DMS79 (cell line): ENCODE measurements around the gene AP5M1.
"Not testable (repeated sequence)": the region's sequence is repeated elsewhere in the genome, so short reads cannot be mapped to it uniquely, and the experiment has no call there.

Experiments used
- DNase-seq: peaks from one replicate; lab custom pipeline; 2025; lab: John Stamatoyannopoulos, UW

Gene AP5M1

GRCh38 chr14:57291692-57292647 is 23.2 kb downstream of the AP5M1 start:
- DNase-seq: no peak

- DNase-seq: no peak
Observed at GRCh38 chr14:57293866-57294837, 25.4 kb downstream of the AP5M1 start.

DNA sequence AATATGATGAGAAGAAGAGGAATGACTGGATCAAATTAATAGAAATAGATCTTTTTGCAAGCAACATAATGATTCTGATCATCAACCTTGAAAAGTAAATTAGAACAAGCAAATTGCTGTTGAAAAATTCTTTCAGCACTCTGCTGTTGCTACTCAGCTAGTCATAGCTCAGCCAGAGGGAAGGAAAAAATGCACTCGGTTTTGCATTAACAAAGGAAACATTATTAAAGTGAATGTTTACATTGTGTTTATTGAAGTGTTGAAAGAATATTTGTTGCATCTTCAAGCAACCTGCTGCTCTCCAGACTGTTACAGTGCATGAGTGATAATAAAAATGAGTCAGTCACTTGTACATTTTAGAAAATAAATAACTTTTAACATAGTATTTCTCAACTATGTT is 26.5 kb downstream of the AP5M1 start:
- no peak for DNase-seq

DNA sequence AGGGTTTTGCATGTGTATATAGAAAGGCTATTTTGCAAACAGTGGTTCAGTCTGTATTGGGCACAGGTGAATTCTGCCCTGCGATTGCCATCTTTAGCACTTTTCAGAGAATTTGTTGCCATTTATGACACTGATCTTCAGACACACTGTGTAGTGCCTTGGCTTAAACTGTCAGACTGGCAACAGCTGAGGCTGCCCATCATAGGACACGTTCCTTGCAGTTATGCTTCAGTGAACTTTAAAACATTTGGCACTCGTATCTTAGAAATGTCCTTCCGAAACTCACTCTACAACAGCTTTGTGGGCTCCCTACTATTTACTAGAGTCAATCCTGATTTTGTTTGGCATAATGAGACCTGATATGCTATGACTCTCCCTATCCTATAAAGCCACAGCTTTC is 29.1 kb downstream of the AP5M1 start:
- no peak for DNase-seq

GRCh38 chr14:57299511-57299910 is 30.7 kb downstream of the AP5M1 start:
- no peak for DNase-seq

DNA sequence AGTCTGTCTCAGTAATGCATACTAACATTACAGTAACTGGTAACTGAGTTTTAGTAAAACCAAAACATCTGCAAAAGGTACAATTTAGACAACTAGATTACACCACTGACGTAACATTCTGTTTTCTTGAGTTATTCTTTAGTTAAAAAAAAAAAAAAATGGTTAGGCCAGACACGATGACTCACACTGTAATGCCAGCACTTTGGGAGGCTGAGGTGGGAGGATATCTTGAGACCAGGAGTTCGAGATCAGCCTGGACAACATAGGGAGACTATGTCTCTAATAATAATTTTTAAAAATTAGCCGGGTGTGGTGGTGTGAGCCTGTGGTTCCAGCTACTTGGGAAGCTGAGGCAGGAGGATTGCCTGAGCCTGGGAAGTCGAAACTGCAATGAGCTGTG is 34.1 kb downstream of the AP5M1 start:
- DNase-seq: no peak

GRCh38 chr14:57314396-57315089 is 45.8 kb downstream of the AP5M1 start:
- DNase-seq: no peak

DNA sequence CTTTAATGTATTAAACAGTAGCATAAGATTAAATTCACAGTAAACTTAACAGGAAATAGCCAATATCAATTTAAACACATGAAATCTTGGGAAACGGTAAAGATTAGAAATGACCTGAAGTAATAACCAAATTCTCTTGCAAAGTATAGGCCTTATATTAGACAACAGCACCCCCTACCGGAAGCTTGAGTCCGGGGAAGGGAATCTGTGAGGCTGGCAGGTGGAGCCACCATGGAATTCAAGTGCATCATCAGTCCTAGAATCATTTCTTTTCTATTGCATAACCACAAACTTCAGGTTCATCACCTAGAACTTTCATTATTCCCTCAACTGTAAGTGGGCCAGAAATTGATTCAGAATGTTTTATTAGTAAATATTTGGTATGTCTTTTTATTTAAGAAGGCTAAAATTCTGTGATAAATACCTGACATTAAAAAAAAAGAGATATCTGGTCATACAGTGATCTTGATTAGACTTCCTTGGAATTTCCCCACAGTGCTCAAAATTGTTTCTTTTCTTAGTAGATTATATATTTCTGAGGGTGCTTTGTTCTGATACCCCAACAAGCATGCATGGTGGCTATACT is 48.6 kb downstream of the AP5M1 start:
- peak; percentile 73 for DNase-seq

DNA sequence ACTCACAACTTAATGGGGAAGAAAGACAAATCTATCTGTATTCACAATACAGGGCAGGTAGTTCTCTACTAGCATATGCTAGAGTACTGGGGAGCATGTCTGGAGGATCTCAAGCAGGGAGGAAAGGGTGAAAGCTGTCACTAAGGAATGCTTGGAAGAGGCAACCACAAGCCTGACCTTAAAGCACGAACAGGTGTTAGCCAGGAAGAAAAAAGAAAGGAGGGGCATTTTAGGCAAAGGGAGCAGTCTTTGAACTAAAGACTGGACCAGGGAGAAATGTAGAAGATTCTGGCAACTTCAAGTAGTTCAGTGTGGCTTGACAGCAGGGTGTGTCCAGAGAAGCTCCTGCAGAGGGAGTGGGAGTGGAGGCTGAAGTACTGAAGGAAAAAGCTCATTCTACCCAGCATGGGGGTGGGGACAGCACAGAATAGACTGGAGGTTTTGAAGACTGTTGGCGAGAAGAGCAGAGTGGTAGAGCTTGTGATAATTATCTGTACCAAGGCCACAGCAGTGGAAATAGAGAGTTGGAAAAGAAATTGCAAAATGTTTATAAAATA is 50.9 kb downstream of the AP5M1 start:
- DNase-seq: no peak

DNA sequence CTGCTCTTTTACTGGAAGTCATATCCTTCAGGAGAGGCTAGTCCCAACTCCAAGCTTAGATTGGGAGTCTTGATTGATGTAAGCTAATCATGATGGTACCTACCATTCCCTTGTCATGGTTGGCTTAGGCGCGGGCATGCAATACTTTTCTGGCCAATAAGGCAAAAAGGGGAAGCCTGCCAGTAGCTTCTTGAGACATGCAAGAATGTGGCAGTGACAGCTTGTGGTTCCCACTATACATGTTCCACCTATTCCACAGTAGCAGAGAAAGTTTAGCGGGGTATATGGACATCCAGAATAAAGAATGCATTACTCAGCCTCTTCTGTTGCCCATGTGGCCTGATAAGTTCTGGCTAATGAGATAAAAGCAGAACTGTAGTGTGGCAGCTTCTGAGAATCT is 55.0 kb downstream of the AP5M1 start:
- no peak for DNase-seq

DNA sequence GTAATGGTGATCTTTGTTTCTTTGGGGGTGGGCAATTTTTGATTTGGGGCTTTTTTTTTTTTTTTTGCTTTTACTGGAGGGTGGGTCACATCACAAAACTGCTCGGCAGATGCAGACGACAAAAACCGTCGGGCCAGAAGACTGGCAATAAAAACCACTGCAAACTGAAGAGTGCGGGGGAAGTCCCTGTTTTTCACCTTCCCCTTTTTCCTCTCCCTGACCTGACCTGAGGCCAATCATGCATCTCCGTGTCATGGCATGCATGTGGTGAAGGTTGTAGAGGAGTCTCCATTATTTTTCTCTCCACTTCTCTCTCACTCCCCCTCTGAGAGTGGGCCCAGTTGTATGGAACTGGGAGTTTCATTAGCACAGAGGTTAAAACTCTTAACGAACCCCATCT is 57.5 kb downstream of the AP5M1 start:
- DNase-seq: no peak

- DNase-seq: no peak
Observed at GRCh38 chr14:57329833-57330232, 61.1 kb downstream of the AP5M1 start.

DNA sequence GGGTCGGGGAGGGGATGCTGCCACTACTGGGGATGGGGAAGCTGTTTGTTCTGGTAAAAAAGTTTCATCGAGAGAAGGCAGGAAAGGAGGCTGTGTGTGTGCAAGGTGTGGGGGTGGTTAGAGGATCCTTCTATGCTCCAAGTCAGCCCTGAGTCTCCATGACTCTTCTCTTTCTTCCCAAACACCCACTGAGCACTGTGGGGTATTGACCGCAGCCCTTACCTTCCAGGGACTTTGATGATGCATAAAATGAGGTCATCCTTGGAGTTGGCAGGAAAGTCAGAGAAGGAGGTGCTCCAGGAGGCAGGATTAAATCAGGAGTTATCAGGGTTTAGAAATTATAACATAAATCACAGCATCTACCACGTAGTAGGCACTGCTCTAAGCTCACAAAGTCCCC is 63.7 kb downstream of the AP5M1 start:
- not testable (repeated sequence) for DNase-seq

DNA sequence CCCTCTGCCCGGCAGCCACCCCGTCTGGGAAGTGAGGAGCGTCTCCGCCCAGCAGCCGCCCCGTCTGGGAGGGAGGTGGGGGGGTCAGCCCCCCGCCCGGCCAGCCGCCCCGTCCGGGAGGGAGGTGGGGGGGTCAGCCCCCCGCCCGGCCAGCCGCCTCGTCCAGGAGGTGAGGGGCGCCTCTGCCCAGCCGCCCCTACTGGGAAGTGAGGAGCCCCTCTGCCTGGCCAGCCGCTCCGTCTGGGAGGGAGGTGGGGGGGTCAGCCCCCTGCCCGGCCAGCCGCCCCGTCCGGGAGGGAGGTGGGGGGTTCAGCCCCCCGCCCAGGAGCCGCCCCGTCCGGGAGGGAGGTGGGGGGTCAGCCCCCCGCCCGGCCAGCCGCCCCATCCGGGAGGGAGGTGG is 65.0 kb downstream of the AP5M1 start:
- DNase-seq: not testable (repeated sequence)

DNA sequence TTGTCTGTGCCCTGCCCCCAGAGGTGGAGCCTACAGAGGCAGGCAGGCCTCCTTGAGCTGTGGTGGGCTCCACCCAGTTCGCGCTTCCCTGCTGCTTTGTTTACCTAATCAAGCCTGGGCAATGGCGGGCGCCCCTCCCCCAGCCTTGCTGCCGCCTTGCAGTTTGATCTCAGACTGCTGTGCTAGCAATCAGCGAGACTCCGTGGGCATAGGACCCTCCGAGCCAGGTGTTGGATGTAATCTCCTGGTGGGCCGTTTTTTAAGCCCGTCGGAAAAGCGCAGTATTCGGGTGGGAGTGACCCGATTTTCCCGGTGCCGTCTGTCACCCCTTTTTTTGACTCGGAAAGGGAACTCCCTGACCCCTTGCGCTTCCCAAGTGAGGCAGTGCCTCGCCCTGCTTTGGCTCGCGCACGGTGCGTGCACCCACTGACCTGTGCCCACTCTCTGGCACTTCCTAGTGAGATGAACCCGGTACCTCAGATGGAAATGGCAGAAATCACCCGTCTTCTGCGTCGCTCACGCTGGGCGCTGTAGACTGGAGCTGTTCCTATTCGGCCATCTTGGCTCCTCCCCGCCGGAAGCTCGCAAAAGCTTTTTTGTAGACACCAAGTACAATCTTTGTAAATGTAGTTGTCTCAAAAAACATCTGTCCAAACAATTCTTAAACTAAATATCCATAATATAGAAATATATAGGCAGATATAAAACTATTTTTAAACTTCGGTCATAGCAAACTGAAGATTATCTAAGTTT is 75.0 kb downstream of the AP5M1 start:
- DNase-seq: not testable (repeated sequence)

DNA sequence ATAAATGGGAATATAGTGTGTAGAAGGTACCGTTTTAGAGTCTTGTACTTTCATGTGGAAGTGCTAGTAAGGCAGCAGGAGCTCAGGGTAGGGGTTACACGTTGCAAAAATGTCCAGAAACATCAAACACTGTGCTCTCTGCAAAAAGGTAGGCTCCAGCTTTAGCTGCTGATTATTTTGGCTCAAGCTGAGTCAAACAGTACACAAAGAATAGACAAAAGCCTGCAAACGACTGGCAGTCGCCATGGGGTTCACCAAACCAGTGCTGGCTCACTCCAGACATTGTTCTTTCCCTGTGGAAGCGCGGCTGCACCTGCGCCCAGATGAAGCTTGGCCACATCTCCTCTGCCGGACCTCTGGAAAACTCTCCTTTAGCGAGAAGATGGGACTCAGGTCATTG is 76.3 kb downstream of the AP5M1 start:
- DNase-seq: no peak

DNA sequence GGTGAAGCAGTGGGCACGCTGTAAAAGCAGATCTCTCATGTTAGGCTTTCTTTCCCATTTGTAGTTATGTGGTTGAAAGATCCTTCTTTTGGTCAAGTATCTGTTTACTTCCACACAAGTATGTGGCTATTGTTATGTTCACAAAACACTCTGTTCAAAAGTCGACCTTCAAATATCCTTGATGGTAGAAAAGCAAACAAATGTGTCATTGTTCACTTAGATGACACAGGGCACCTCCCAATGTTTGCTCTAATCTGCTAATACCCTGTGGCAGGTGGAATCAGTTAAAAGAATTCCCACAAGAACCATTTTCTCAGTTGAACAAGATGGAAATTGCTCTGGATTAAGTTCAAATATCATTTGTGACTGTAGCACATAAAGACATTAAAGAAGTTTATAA is 78.0 kb downstream of the AP5M1 start:
- no peak for DNase-seq
